Panc1 (cell line): ENCODE results near the gene MYO16. TPM values are rescaled to one million over a fixed set of nuclear protein-coding genes. Genes with fewer than 3 reads are reported as not detected.

Experiments used
- ATAC-seq: fragments of 200-7000 bp; cut with Tn5 transposase; 2 replicates; pipeline ENCODE4 v1.9.1; 2020; ENCODE audit warnings: mild to moderate bottlenecking, moderate library complexity
- BruUV-seq: library from RNA; stranded (reverse); fragments of 400-500 nt; replicated peaks from 2 replicates; lab custom pipeline; 2021; lab: Mats Ljungman, UMichigan
- CTCF ChIA-PET: fragments of 300-600 bp; sonication (Branson Sonifier 250); formaldehyde crosslinking; loops from one replicate; lab custom pipeline; 2022; ENCODE audit warnings: antibody characterized with exemption; lab: Charles Lee
- POLR2A ChIA-PET: fragments of 300-600 bp; sonication (Branson Sonifier 250); formaldehyde crosslinking; loops from one replicate; lab custom pipeline; 2022; ENCODE audit warnings: antibody characterized with exemption; lab: Charles Lee
- DNase-seq: peaks from one replicate; pipeline ENCODE4 v3.0.0-alpha.2; 2010; ENCODE audit warnings: low read depth, low spot score
- H3K27ac ChIP-seq: 2 replicates; pipeline ENCODE4 v1.5.1; 2011; ENCODE audit warnings: mild to moderate bottlenecking, low read length, inconsistent platforms
- H3K27me3 ChIP-seq: fragments of 200-500 bp; sonication (Bioruptor generic); 2 replicates; pipeline ENCODE4 v1.6.0; 2014; ENCODE audit warnings: low read length, inconsistent platforms; ENCODE audit not compliant: control insufficient read depth, insufficient read depth
- H3K36me3 ChIP-seq: fragments of 200-500 bp; sonication (Bioruptor generic); 2 replicates; pipeline ENCODE4 v1.5.1; 2014; ENCODE audit warnings: inconsistent platforms, mild to moderate bottlenecking, low read length, moderate library complexity; ENCODE audit not compliant: control insufficient read depth, insufficient read depth
- H3K4me1 ChIP-seq: 2 replicates; pipeline ENCODE4 v1.5.1; 2011; ENCODE audit warnings: inconsistent platforms, mild to moderate bottlenecking, low read length, moderate library complexity; ENCODE audit not compliant: control insufficient read depth, insufficient read depth
- H3K4me3 ChIP-seq, 2 experiments: 2 replicates each; pipeline ENCODE4 v1.5.1; 2011 to 2012; ENCODE audit warnings: low read depth in 2 of 2, low read length in 2 of 2, mild to moderate bottlenecking in 2 of 2, inconsistent platforms in 1 of 2, moderate library complexity in 1 of 2
- H3K9me3 ChIP-seq: fragments of 200-500 bp; sonication (Bioruptor generic); 2 replicates; pipeline ENCODE4 v1.5.1; 2014; ENCODE audit warnings: low read depth, mild to moderate bottlenecking, inconsistent platforms, low read length, moderate library complexity; ENCODE audit not compliant: control insufficient read depth, insufficient read depth
- POLR2AphosphoS5 ChIP-seq: IDR thresholded peaks from 2 replicates; pipeline ENCODE4 v1.6.1; 2012; ENCODE audit warnings: mild to moderate bottlenecking, low read depth, low read length, moderate library complexity
- SIN3A ChIP-seq: IDR thresholded peaks from 2 replicates; pipeline ENCODE4 v1.6.1; 2012; ENCODE audit warnings: low read depth, mild to moderate bottlenecking, low read length, moderate library complexity, borderline replicate concordance; ENCODE audit not compliant: insufficient read depth
- TCF7L2 ChIP-seq: IDR thresholded peaks from 2 replicates; pipeline ENCODE4 v1.6.1; 2011; ENCODE audit warnings: mild to moderate bottlenecking, low read depth, low read length, inconsistent platforms
- in situ Hi-C: cut with HindIII; loops from 2 replicates; pipeline ENCODE4 v1.10.0; 2016; ENCODE audit warnings: low sequenced_read_pairs, low pct_unique_long_range_greater_than_20kb
- intact Hi-C: fragments of 100-400 bp; cut with micrococcal nuclease; formaldehyde crosslinking; loops from one replicate; pipeline ENCODE4 v1.10.0; 2022; ENCODE audit not compliant: unreplicated experiment
- total RNA-seq: library from RNA; stranded (reverse); gene quantifications from one replicate; pipeline ENCODE4 v1.2.1, GENCODE V29; 2021; ENCODE audit not compliant: unreplicated experiment
- TF ChIP-seq, protein P1 (sequence below), 2 experiments: IDR thresholded peaks; 2 replicates each; pipeline ENCODE4 v1.6.1; 2011 to 2012; ENCODE audit warnings: low read depth in 2 of 2, control low read depth in 1 of 2, low read length in 1 of 2, mild to moderate bottlenecking in 1 of 2, moderate library complexity in 1 of 2; ENCODE audit not compliant: insufficient read depth in 1 of 2
- TF ChIP-seq, protein P2 (sequence below): fragments of 450-650 bp; IDR thresholded peaks from 2 replicates; pipeline ENCODE4 v1.5.1; 2017; ENCODE audit warnings: mild to moderate bottlenecking

MYO16 gene
- total RNA-seq, 1 experiment from 2014 or later, result 0.08 TPM

DNA sequence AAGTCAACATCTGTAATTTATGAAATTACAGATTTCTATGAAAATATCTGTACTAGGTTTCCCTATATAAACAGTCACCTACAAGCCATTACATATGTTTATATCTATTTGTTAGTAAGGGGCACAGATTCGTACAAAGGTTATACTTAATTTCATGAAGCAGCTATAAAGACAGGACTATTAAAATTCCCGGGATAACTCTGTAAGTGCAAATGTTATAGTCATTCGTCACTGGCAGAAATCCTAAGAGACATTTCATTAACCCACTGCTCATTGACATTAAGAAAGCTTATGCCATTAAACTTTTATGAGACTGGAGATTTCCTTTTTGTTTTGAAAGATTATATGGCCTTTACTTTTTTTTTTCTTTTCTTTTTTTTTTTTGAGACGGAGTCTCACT lies 122.9 kb downstream of the MYO16 start:
- Histone ChIP-seq H3K4me1 (no peaks in the 10 kb centered on the region; the same call in 1 of the 2 replicates), H3K4me3 (no peak overlapping the region), H3K36me3 (no peaks in the 10 kb centered on the region), H3K27ac (no peak overlapping the region), H3K9me3 (no peaks in the 10 kb centered on the region), H3K27me3 (no peaks in the 10 kb centered on the region)
- ChIA-PET CTCF (no interaction called here), POLR2A (no interaction called here)
- TF ChIP-seq POLR2AphosphoS5, result no peak
- TF ChIP-seq, protein P1, sequence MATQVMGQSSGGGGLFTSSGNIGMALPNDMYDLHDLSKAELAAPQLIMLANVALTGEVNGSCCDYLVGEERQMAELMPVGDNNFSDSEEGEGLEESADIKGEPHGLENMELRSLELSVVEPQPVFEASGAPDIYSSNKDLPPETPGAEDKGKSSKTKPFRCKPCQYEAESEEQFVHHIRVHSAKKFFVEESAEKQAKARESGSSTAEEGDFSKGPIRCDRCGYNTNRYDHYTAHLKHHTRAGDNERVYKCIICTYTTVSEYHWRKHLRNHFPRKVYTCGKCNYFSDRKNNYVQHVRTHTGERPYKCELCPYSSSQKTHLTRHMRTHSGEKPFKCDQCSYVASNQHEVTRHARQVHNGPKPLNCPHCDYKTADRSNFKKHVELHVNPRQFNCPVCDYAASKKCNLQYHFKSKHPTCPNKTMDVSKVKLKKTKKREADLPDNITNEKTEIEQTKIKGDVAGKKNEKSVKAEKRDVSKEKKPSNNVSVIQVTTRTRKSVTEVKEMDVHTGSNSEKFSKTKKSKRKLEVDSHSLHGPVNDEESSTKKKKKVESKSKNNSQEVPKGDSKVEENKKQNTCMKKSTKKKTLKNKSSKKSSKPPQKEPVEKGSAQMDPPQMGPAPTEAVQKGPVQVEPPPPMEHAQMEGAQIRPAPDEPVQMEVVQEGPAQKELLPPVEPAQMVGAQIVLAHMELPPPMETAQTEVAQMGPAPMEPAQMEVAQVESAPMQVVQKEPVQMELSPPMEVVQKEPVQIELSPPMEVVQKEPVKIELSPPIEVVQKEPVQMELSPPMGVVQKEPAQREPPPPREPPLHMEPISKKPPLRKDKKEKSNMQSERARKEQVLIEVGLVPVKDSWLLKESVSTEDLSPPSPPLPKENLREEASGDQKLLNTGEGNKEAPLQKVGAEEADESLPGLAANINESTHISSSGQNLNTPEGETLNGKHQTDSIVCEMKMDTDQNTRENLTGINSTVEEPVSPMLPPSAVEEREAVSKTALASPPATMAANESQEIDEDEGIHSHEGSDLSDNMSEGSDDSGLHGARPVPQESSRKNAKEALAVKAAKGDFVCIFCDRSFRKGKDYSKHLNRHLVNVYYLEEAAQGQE (IDR thresholded peaks at IDR 0.05; ENCODE audit: insufficient read depth in 1 of 2, low read depth in 2 of 2, low read length in 1 of 2), result no peak
- TF ChIP-seq TCF7L2, result no peak
- TF ChIP-seq, protein P2, sequence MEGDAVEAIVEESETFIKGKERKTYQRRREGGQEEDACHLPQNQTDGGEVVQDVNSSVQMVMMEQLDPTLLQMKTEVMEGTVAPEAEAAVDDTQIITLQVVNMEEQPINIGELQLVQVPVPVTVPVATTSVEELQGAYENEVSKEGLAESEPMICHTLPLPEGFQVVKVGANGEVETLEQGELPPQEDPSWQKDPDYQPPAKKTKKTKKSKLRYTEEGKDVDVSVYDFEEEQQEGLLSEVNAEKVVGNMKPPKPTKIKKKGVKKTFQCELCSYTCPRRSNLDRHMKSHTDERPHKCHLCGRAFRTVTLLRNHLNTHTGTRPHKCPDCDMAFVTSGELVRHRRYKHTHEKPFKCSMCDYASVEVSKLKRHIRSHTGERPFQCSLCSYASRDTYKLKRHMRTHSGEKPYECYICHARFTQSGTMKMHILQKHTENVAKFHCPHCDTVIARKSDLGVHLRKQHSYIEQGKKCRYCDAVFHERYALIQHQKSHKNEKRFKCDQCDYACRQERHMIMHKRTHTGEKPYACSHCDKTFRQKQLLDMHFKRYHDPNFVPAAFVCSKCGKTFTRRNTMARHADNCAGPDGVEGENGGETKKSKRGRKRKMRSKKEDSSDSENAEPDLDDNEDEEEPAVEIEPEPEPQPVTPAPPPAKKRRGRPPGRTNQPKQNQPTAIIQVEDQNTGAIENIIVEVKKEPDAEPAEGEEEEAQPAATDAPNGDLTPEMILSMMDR, result no peak
- in situ Hi-C loops (no loop called here), intact Hi-C loops (no loop called here)
- ATAC-seq (no peak), DNase-seq (no peak)
- BruUV-seq, result no TSS peak

DNA sequence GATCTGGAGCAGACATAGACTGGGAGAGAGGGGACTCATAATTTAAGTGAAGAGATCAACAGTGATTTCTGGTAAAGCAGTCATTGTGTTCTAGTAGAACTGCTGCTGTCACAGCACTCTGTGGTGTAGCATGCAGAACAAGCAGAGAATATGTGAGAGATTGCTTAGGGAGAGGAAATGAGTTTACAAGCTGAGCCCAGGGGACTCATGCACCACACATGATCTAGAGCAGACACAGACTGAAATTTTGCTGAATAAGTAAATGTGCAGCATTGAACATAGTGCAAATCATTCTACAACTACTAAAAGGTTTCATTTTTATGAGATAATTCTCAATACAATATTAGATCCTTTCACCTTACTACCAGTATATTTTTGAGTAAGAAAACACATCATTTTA lies 125.7 kb downstream of the MYO16 start:
- in situ Hi-C loops, result no loop called here
- CTCF ChIA-PET, result no interaction called here
- Histone ChIP-seq H3K4me1 (no peaks in the 10 kb centered on the region; the same call in 1 of the 2 replicates), H3K4me3 (no peak overlapping the region), H3K27ac (no peak overlapping the region), H3K9me3 (no peaks in the 10 kb centered on the region), H3K27me3 (no peaks in the 10 kb centered on the region), H3K36me3 (no peaks in the 10 kb centered on the region)
- TF ChIP-seq, protein P1 (IDR thresholded peaks at IDR 0.05; ENCODE audit: insufficient read depth in 1 of 2, low read depth in 2 of 2, low read length in 1 of 2), result no peak
- no peak for TF ChIP-seq SIN3A
- TF ChIP-seq POLR2AphosphoS5, result no peak
- TF ChIP-seq TCF7L2, result no peak
- TF ChIP-seq, protein P2, result no peak
- intact Hi-C loops, result no loop called here
- ATAC-seq (no peak), DNase-seq (no peak)
- BruUV-seq, result no TSS peak
- POLR2A ChIA-PET, result no interaction called here
